Astrocyte (in vitro differentiated cells and primary cell): ENCODE data around the gene ATP6AP2. TPM values are rescaled to one million over a fixed set of nuclear protein-coding genes. Genes with fewer than 3 reads are reported as not detected.
"Not testable (repeated sequence)": the region's sequence is repeated elsewhere in the genome, so short reads cannot be mapped to it uniquely, and the experiment has no call there.

Experiments used
- DNase-seq: peaks from one replicate; pipeline ENCODE4 v3.0.0-alpha.2; 2010; ENCODE audit warnings: low read depth
- FAIRE-seq: peaks from 2 replicates; lab custom pipeline; 2011; peaks lifted over from hg19 to GRCh38; lab: Jason Lieb, UNC
- H2AFZ ChIP-seq: 2 replicates; pipeline ENCODE4 v1.6.0; 2012; ENCODE audit warnings: low read depth, low read length, inconsistent platforms
- H3K27ac ChIP-seq: 2 replicates; pipeline ENCODE4 v1.5.1; 2011; ENCODE audit warnings: low read depth, low read length, inconsistent platforms
- H3K27me3 ChIP-seq: 2 replicates; pipeline ENCODE4 v1.6.0; 2011; ENCODE audit warnings: low read length, inconsistent platforms; ENCODE audit not compliant: insufficient read depth
- H3K36me3 ChIP-seq: 2 replicates; pipeline ENCODE4 v1.5.1; 2011; ENCODE audit warnings: low read length, inconsistent platforms; ENCODE audit not compliant: insufficient read depth
- H3K4me1 ChIP-seq: 2 replicates; pipeline ENCODE4 v1.5.1; 2011; ENCODE audit warnings: low read length, inconsistent platforms; ENCODE audit not compliant: insufficient read depth
- H3K4me2 ChIP-seq: 2 replicates; pipeline ENCODE4 v1.6.0; 2012; ENCODE audit warnings: low read length, inconsistent platforms
- H3K4me3 ChIP-seq: 2 replicates; pipeline ENCODE4 v1.5.1; 2011; ENCODE audit warnings: low read depth, mild to moderate bottlenecking, low read length, inconsistent platforms; ENCODE audit not compliant: insufficient read depth
- H3K79me2 ChIP-seq: 2 replicates; pipeline ENCODE4 v1.6.0; 2012; ENCODE audit warnings: mild to moderate bottlenecking, low read length, inconsistent platforms; ENCODE audit not compliant: insufficient read depth
- H3K9ac ChIP-seq: 2 replicates; pipeline ENCODE4 v1.6.0; 2012; ENCODE audit warnings: mild to moderate bottlenecking, low read length, inconsistent platforms
- H3K9me3 ChIP-seq: 2 replicates; pipeline ENCODE4 v1.5.1; 2012; ENCODE audit warnings: low read depth, mild to moderate bottlenecking, low read length, inconsistent platforms; ENCODE audit not compliant: insufficient read depth
- H4K20me1 ChIP-seq: 2 replicates; pipeline ENCODE4 v1.6.0; 2012; ENCODE audit warnings: low read length, inconsistent platforms; ENCODE audit not compliant: insufficient read depth
- H3K27ac Mint-ChIP-seq: one replicate; pipeline ENCODE4 v1.8.0; 2021; ENCODE audit warnings: mild to moderate bottlenecking, mixed read lengths; ENCODE audit not compliant: unreplicated experiment
- H3K27me3 Mint-ChIP-seq: one replicate; pipeline ENCODE4 v1.8.0; 2021; ENCODE audit warnings: low read depth, mixed read lengths; ENCODE audit not compliant: unreplicated experiment
- H3K36me3 Mint-ChIP-seq: one replicate; pipeline ENCODE4 v1.8.0; 2021; ENCODE audit warnings: low read depth, mixed read lengths; ENCODE audit not compliant: unreplicated experiment
- H3K4me1 Mint-ChIP-seq: one replicate; pipeline ENCODE4 v1.8.0; 2021; ENCODE audit warnings: low read depth, mixed read lengths; ENCODE audit not compliant: unreplicated experiment
- H3K4me3 Mint-ChIP-seq: one replicate; pipeline ENCODE4 v1.8.0; 2021; ENCODE audit warnings: mild to moderate bottlenecking, moderate library complexity, mixed read lengths; ENCODE audit not compliant: unreplicated experiment
- H3K9me3 Mint-ChIP-seq: one replicate; pipeline ENCODE4 v1.8.0; 2021; ENCODE audit warnings: mild to moderate bottlenecking, mixed read lengths; ENCODE audit not compliant: unreplicated experiment
- EZH2 ChIP-seq: IDR thresholded peaks from 2 replicates; pipeline ENCODE4 v1.6.1; 2012; ENCODE audit warnings: mild to moderate bottlenecking, low read length, inconsistent platforms; ENCODE audit not compliant: insufficient read depth
- total RNA-seq: library from RNA; stranded (reverse); gene quantifications from 2 replicates; pipeline ENCODE4 v1.2.1, GENCODE V29; 2021
- TF ChIP-seq, protein P1 (sequence below): IDR thresholded peaks from 2 replicates; pipeline ENCODE4 v1.5.1; 2011; ENCODE audit warnings: low read depth, mild to moderate bottlenecking, inconsistent platforms, low read length, moderate library complexity; ENCODE audit not compliant: insufficient read depth

ATP6AP2 gene
- total RNA-seq, 1 donor from 2014 or later = 153 TPM

DNA sequence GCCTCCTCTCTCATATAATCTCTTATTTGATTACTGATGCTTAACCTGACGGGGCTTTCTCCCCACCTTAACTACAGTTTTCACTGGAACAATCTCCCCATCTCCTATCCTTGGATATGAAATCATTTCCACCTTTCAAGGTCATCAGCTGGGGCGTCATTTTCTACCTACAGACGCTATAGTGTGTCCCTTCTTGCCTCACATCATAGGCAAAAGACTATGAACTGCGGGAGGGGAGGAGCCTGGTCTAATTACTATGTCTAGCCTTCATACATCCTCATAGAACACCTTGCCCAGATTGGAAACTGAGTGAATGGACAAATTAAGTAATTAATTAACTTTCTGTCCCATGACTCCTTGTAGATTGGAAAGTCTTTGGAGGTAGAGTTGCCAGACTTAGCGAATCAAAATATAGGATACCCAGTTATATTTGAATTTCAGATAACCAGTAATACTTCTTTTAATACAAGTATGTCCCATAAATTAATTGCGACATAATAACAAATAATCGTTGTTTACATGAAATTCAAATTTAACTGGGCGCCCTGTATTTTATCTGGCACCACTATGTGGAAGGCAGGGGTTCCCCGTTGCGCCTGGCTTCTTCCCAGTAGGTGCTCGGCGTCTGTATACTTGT is 752 bp upstream of the ATP6AP2 start:
- no peaks in the 10 kb centered on the region for H3K9me3 ChIP-seq
- H3K4me1 Mint-ChIP-seq = peaks cover 7% of the 10 kb centered on the region
- FAIRE-seq (no peak), DNase-seq (no peak)
- peaks cover 35% of the 10 kb centered on the region for H3K79me2 ChIP-seq
- peak overlapping the region; percentile 79 for H3K9ac ChIP-seq
- H3K4me3 ChIP-seq = peak overlapping the region; percentile 80
- TF ChIP-seq, protein P1, sequence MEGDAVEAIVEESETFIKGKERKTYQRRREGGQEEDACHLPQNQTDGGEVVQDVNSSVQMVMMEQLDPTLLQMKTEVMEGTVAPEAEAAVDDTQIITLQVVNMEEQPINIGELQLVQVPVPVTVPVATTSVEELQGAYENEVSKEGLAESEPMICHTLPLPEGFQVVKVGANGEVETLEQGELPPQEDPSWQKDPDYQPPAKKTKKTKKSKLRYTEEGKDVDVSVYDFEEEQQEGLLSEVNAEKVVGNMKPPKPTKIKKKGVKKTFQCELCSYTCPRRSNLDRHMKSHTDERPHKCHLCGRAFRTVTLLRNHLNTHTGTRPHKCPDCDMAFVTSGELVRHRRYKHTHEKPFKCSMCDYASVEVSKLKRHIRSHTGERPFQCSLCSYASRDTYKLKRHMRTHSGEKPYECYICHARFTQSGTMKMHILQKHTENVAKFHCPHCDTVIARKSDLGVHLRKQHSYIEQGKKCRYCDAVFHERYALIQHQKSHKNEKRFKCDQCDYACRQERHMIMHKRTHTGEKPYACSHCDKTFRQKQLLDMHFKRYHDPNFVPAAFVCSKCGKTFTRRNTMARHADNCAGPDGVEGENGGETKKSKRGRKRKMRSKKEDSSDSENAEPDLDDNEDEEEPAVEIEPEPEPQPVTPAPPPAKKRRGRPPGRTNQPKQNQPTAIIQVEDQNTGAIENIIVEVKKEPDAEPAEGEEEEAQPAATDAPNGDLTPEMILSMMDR = no peak
- TF ChIP-seq EZH2 = no peak
- H3K9me3 Mint-ChIP-seq = no peaks in the 10 kb centered on the region
- H3K4me1 ChIP-seq = peaks cover 4% of the 10 kb centered on the region
- H4K20me1 ChIP-seq = peaks cover 22% of the 10 kb centered on the region
- H3K36me3 Mint-ChIP-seq = no peaks in the 10 kb centered on the region
- H3K27ac ChIP-seq = peak overlapping the region; percentile 65
- peak overlapping the region; percentile 93 for H2AFZ ChIP-seq
- H3K4me2 ChIP-seq = peak overlapping the region; percentile 85
- no peaks in the 10 kb centered on the region for H3K36me3 ChIP-seq
- peak overlapping the region; percentile 88 for H3K4me3 Mint-ChIP-seq
- H3K27me3 Mint-ChIP-seq = no peaks in the 10 kb centered on the region
- no peaks in the 10 kb centered on the region for H3K27me3 ChIP-seq
- H3K27ac Mint-ChIP-seq = no peak overlapping the region

DNA sequence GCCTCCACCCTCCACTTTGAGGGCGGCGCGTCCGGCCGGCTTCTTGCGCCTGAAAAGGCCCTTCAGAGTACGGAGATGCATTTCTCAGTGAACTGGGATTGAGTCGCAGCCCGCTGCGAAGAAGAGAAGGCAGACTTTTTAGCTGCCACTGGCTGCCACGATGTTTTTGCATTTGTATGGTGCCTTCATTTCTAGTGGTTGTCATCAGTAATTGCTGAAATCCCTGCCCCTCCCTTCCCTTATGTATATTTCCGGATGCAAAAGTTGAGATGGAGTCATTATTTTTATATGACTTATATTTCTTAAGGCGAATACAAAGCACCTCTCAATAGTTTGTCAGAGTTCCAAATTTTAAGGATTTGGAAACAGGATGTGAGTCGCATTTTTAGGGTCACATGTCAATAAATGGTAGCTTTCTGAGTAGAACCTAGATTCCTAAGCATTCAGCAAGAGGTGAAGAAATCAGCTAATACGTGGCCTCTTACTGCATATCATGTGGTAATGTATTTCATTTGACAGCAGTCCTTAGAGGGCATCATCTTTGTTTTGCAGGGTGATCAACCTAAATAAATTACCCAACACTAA is 658 bp downstream of the ATP6AP2 start:
- Histone ChIP-seq H3K4me1 (peaks cover 4% of the 10 kb centered on the region), H3K9ac (peak overlapping the region; percentile 79), H3K9me3 (no peaks in the 10 kb centered on the region), H3K27me3 (no peaks in the 10 kb centered on the region), H4K20me1 (peaks cover 29% of the 10 kb centered on the region), H3K79me2 (peaks cover 48% of the 10 kb centered on the region), H3K4me3 (peak overlapping the region; percentile 80), H3K36me3 (no peaks in the 10 kb centered on the region), H3K27ac (peak overlapping the region; percentile 65), H2AFZ (peak overlapping the region; percentile 93), H3K4me2 (peak overlapping the region; percentile 85)
- Mint-ChIP-seq H3K9me3 (no peaks in the 10 kb centered on the region), H3K27me3 (no peaks in the 10 kb centered on the region), H3K4me1 (peaks cover 7% of the 10 kb centered on the region), H3K4me3 (peak overlapping the region; percentile 84), H3K36me3 (peaks cover 1% of the 10 kb centered on the region), H3K27ac (no peak overlapping the region)
- peak; percentile 73 for FAIRE-seq
- no peak for TF ChIP-seq EZH2
- TF ChIP-seq, protein P1 = no peak
- peak; percentile 2 for DNase-seq

DNA sequence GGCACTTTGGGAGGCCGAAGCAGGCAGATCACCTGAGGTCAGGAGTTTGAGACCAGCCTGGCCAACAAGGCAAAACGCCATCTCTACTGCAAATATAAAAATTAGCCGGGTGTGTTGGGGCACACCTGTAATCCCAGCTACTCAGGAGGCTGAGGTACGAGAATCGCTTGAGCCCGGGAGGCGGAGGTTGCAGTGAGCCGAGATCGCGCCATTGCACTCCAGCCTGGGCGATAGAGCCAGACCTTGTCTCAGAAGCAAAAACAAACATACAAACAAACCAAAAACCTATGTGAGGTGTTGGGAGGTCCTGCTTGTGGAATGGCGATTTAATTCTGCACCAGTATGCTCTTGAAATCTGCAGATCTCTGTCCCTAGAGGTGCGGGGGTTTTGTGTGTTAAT is 1.4 kb downstream of the ATP6AP2 start:
- not testable (repeated sequence) for H3K27me3 ChIP-seq, DNase-seq, H3K9me3 Mint-ChIP-seq, H3K9me3 ChIP-seq, H3K36me3 ChIP-seq, H3K9ac ChIP-seq, H3K27ac ChIP-seq, H3K4me1 ChIP-seq, H2AFZ ChIP-seq, H3K4me3 ChIP-seq, H3K4me1 Mint-ChIP-seq, H3K27me3 Mint-ChIP-seq, H3K36me3 Mint-ChIP-seq
- FAIRE-seq = peak; percentile 17
- H3K4me2 ChIP-seq = peak overlapping the region; percentile 85
- H4K20me1 ChIP-seq = peaks cover 34% of the 10 kb centered on the region
- peak overlapping the region; percentile 84 for H3K4me3 Mint-ChIP-seq
- H3K79me2 ChIP-seq = peaks cover 53% of the 10 kb centered on the region
- H3K27ac Mint-ChIP-seq = peak overlapping the region; percentile 47
